HG03521 (cell line): ENCODE data around the gene TLR2.
A peak's percentile ranks its signal among the peaks of the same experiment; 100 is the strongest.

Source experiments
- ATAC-seq: cut with Tn5 transposase; IDR thresholded peaks from one replicate; pipeline ENCODE4 v1.9.1; 2021; ENCODE audit warnings: mild to moderate bottlenecking, moderate library complexity; ENCODE audit not compliant: unreplicated experiment

Gene TLR2

DNA sequence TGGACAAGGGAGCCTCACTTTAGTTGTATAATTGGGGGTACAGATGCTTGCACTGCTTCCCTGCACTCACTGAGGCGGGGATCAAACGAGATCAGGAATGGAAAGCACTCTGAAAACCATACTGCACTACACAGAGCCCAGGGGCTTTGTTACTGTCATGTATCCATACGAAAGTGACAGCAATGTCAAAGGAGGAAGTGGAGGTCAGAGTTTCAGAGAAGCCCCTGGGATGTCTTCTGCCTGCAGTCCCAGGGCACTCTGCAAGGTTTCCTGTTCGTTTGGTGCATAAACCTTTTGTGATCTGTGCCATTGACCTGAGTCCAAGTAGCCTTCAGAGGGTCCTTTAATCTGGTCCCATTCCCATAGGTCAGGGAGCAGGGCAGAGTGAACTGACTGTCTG, 44.6 kb downstream of the TLR2 start:
- ATAC-seq: peak; percentile 69

DNA sequence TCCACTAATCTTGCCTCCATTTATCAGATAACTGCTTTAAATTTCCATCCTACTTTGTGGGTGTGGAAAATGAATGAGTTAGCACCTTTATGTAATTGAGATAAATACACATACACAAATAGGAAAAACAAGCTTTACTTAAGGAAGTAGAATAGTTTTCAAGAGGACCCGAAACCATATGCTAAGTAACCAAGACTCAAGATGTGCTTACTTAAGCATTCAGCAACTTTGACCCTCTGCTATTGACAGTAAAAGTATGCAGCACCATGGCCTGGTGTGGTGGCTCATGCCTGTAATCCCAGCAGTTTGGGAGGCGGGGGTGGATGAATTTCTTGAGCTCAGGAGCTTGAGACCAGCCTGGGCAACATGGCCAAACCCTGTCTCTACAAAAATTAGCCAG, 45.8 kb downstream of the TLR2 start:
- ATAC-seq: no peak

DNA sequence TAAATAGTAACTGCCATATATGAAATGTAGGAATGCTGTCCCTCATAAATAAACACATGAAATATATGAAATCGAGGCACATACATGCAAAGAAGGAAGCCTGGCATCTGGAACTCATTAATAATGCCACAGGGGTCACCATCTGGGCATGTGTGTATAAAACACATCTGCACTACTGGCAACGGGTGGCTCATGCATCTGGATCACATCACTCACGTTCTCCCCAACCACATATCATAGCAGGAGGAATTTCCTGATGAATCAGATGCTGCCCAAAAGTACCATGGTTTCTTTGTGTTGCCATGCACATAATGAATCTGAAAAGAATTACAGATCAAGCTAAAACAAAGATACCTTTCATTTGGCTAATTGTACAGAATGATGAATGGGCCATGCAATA, 47.2 kb downstream of the TLR2 start:
- no peak for ATAC-seq

DNA sequence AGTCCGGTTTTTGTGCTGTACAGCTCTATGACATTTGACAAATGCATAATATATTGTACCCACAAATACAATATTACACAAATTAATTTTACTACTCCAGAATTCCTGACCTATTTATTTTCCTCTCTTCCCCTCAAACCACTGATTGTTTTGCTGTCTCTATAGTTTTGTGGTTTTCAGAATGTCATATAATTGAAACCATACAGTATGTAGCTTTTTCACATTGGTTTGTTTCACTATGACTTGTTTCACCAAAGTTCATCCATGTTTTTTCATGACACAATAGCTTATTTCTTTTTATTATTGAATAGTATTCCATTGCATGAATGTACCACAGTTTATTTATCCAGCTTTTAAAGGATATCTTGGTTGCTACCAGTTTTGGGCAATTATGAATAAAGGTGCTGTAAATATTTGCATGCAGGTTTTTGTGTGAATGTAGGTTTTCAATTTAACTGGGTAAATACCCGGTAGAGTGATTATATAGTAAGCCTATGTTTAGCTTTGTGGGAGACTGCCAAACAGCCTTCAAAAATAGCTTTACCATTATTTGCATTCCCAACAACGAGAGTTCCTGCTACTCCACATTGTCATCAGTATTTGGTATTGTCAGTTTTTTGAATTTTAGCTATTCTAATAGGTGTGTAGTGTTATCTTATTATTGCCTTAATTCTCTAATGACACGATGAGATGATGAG, 49.8 kb downstream of the TLR2 start:
- no peak for ATAC-seq

DNA sequence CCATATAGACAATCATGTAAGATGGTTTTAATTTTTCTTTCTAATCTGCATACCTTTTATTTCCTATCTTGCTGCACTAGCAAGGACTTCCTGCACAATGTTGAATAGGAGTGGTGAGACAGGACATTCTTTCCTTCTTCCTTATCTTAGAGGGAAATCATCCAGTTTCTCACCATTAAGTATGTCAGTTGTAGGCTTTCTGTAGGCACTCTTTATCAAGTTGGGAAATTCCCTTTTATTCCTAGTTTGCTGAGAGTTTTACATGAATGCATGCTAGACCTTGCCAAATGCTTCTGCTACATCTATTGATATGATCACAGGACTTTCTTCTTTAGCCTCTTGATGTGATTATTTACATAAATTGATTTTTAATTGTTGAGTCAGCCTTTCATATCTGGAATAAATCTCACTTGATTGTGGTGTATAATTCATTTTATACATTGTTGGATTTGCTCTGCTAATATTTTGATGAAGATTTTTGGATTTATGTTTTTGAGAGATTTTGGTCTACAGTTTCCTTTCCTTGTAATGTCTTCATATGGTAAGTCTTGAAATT, 51.9 kb downstream of the TLR2 start:
- ATAC-seq: no peak

DNA sequence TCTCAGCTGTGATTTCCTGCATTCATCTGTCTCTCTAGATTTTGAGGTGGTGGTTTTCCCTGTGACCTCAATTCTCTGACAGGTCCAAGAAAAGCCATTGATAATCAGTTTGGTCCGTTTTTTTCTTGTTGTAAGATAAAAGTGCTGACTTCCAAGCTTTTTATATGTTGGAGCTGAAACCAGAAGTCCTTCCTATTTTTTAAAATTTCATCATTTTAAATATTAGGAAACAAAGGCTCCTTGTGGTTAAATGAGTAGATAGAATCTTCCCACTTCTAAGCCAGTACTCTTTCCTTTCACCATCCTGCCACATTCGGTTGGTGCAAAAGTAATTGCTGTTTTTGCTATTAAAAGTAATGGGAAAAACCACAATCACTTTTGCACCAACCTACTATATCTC, 57.5 kb downstream of the TLR2 start:
- ATAC-seq: no peak

DNA sequence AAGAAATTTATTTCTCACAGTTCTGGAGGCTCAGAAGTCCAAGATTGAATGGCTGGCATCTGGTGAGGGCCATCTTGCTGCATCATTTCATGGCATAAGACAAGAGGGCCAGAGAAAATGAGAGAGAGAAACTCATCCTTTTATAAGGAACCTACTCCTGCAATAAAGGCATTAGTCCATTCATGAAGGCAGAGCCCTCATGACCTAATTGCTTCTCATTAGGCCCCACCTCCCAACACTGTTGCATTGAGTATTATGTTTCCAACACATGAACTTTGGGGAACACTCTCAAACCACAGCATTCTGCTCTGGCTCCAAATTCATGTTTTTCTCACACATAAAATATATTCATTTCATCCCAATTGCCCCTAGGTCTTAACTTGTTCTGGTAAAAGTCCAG, 61.6 kb downstream of the TLR2 start:
- no peak for ATAC-seq

DNA sequence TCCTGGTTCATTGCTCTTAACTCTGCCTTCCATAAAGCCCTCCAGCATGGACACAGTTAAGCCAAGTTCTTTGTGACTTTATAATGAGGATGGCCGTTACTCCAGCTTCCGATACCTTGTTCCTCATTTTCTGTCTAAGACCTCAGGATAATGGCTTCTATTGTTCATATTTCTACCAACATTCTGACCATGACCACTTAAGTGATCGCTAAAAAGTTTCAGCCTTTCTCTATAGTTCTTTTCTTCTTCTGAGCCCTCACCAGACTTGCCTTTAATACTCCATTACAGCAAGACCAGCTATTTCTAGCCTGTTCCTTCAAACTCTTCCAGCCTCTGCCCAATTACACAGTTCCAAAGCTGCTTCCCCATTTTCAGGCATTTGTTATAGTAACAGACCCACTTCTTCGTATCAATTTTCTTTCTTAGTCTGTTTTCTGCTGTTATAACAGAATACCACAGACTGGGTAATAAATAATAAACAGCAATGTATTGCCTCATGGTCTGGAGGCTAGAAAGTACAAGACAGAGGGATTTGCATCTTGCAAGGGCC, 63.4 kb downstream of the TLR2 start:
- ATAC-seq: no peak

DNA sequence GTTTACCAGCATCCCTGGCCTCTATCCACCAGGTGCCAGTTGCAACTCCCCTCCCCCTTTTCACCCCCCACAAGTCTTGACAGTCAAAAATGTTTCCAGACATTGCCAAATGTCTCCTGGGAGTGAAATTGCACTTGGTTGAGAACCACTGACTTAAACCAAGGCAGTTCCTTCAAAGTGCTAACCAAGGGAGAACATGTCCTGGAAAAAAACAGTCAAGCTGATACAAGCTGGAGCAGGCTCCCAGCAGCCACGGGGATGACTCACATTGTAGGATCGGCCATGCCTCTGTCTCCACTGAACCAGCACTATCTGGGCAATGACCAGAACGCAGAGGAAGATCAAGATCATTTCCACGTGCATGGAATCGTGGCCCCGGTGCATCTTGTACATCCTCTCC, 64.3 kb downstream of the TLR2 start:
- no peak for ATAC-seq

DNA sequence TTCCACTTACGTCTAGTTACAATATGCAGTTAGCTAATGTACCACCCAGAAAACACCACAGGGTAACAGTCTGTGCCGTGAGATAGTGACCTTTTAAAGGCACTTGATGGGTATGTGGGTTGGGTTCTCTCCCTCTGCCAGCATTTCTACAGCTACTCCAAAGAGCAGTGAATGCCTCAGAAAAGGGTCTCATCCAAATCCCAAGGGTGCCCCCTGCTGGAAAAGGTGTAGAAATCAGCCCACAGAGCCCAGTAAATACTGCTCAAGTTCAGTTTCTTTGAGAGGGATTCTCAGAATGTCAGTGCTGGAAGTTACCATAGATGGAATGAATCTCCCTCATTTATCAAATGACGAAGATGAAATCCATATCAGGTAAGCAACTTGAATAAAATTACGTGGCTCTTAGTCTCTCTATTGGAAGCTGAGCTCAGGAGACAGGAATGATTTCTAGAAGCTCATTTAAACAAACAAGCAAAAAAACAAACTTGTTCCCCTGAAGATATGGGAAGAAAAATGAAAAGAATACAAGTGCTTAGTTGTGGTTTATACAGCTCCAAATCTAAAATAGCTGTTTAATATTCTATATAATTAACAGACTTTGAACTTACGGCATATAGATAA, 66.2 kb downstream of the TLR2 start:
- peak; percentile 68 for ATAC-seq

DNA sequence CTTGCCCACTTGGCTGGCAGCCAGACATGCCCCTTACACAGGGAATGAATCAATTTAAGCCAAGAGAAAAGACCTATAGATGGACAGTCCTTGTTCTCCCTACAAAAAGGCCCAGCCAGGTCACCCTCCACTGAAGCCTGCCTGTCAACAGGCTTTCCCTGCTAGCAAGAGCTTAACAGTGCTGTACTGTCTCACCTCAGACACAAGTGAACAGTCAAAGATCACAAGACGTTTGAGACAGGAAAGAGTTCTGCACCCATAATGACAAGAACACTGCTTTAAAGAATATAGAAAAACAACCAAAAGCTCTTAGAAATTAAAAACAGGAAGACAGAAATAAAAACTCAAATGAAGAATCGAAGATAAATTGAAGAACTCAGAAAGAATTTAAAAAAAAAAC, 71.1 kb downstream of the TLR2 start:
- no peak for ATAC-seq
